HepG2 (cell line): ENCODE measurements around the gene SERTAD2.

Source experiments
- BCL3 ChIP-seq: sonication (generic); formaldehyde crosslinking; IDR thresholded peaks from 2 replicates; pipeline ENCODE4 v1.5.1; 2020; ENCODE audit warnings: mild to moderate bottlenecking, missing genetic modification reagents, moderate library complexity
- TOE1 ChIP-seq: sonication (generic); formaldehyde crosslinking; IDR thresholded peaks from 2 replicates; pipeline ENCODE4 v1.4.0; 2020; ENCODE audit warnings: mild to moderate bottlenecking, missing genetic modification reagents
- ZNF296 ChIP-seq: sonication (generic); formaldehyde crosslinking; conservative IDR thresholded peaks from 2 replicates; pipeline ENCODE4 v1.5.0; 2020; ENCODE audit warnings: mild to moderate bottlenecking, missing genetic modification reagents
- ZNF598 ChIP-seq: sonication (generic); formaldehyde crosslinking; IDR thresholded peaks from 2 replicates; pipeline ENCODE4 v1.5.1; 2020; ENCODE audit warnings: mild to moderate bottlenecking, missing genetic modification reagents, borderline replicate concordance

GRCh38 chr2:64630752-64631151 lies 23.0 kb downstream of the SERTAD2 start:
- TF ChIP-seq BCL3 (CRISPR knock-in tag) (no peak), ZNF296 (CRISPR knock-in tag) (no peak), TOE1 (CRISPR knock-in tag) (no peak), ZNF598 (CRISPR knock-in tag) (no peak)
